GM12891 (cell line): ENCODE results near the gene SCT.

Experiments
- POLR2AphosphoS5 ChIP-seq: IDR thresholded peaks from 2 replicates; pipeline ENCODE4 v1.6.1; 2011; ENCODE audit warnings: low read depth, low read length, control low read depth
- TAF1 ChIP-seq: IDR thresholded peaks from 2 replicates; pipeline ENCODE4 v1.6.1; 2011; ENCODE audit warnings: low read depth, low read length, control low read depth

DNA sequence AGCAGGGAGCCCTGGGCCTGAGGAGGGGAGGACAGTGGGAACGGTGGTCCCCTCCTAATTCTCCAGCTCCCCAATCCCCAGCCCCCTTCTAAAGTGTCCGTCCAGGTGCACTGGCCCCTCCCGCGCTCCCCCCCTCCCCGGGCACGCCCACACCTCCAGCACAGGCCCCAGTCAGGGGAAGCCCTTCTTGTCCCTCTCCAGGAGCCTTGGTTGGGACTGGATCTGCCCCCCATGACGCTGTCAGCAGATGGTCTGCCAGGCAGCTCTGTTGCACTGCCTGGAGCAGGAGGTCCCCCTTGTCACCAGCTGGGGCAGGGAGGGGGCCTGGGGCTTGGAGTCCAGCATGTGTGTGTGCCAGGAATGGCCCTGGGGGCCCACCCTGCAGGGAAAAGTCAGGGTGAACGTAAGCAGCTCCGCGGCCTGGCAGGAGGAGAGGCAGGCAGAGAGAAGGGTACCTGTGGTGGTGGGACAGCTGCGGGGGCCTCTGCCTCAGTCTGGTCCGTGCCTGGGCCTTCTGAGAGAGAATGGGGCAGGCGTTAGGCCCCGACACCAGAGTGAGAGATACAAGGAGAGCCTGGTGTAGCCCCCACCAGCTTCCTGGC, 12.9 kb downstream of the SCT start:
- TF ChIP-seq POLR2AphosphoS5 = no peak; the same call in 1 of the 2 replicates
- no peak for TF ChIP-seq TAF1
